Astrocyte (in vitro differentiated cells and primary cell): ENCODE measurements around the gene ZSCAN5B.

Source experiments
- CTCF ChIP-seq: IDR thresholded peaks from 2 replicates; pipeline ENCODE4 v1.5.1; 2011; ENCODE audit warnings: low read depth, mild to moderate bottlenecking, inconsistent platforms, low read length, moderate library complexity; ENCODE audit not compliant: insufficient read depth
- EZH2 ChIP-seq: IDR thresholded peaks from 2 replicates; pipeline ENCODE4 v1.6.1; 2012; ENCODE audit warnings: mild to moderate bottlenecking, low read length, inconsistent platforms; ENCODE audit not compliant: insufficient read depth

- TF ChIP-seq CTCF (no peak), EZH2 (no peak)
These were observed 23.0 kb downstream of the ZSCAN5B start for GRCh38 chr19:56174550-56174949.
